OCI-LY3 (cell line): ENCODE measurements around the gene CD99L2.

Experiments used
- H2AFZ ChIP-seq: fragments of 200-600, 300-600 bp; shearing (Covaris generic); 2 replicates; pipeline ENCODE4 v1.6.0; 2014; ENCODE audit warnings: antibody characterized with exemption, low read depth, low read length
- H3K27ac ChIP-seq: fragments of 200-600, 300-600 bp; sonication (generic); 2 replicates; pipeline ENCODE4 v1.5.1; 2014; ENCODE audit warnings: mild to moderate bottlenecking, low read length, moderate library complexity, mixed read lengths
- H3K27me3 ChIP-seq: fragments of 200-600, 300-600 bp; sonication (generic); 2 replicates; pipeline ENCODE4 v1.6.1; 2014; ENCODE audit warnings: low read depth, low read length, mixed read lengths
- H3K36me3 ChIP-seq: fragments of 200-600, 300-600 bp; sonication (generic); replicated peaks from 2 replicates; pipeline ENCODE3; 2014; ENCODE audit warnings: low read depth, low read length, mixed read lengths
- H3K4me1 ChIP-seq: fragments of 300-600, 200-600 bp; sonication (generic); 2 replicates; pipeline ENCODE4 v1.6.1; 2014; ENCODE audit warnings: low read length, mixed read lengths
- H3K4me2 ChIP-seq: fragments of 200-600, 300-600 bp; sonication (generic); 2 replicates; pipeline ENCODE4 v1.6.1; 2014; ENCODE audit warnings: low read length, mixed read lengths
- H3K4me3 ChIP-seq: fragments of 300-600, 200-600 bp; sonication (generic); 2 replicates; pipeline ENCODE4 v1.5.1; 2014; ENCODE audit warnings: antibody characterized with exemption, mild to moderate bottlenecking, low read length, moderate library complexity
- H3K79me2 ChIP-seq: fragments of 300-600, 200-600 bp; shearing (Covaris generic); 2 replicates; pipeline ENCODE4 v1.6.1; 2014; ENCODE audit warnings: mild to moderate bottlenecking, low read length, mixed read lengths
- H3K9ac ChIP-seq: fragments of 300-600, 200-600 bp; shearing (Covaris generic); 2 replicates; pipeline ENCODE4 v1.6.0; 2014; ENCODE audit warnings: mild to moderate bottlenecking, low read length, moderate library complexity
- H3K9me3 ChIP-seq: fragments of 200-600, 300-600 bp; shearing (Covaris generic); 2 replicates; pipeline ENCODE4 v1.6.1; 2014; ENCODE audit warnings: low read length, mixed read lengths; ENCODE audit not compliant: insufficient read depth
- H4K20me1 ChIP-seq: fragments of 200-600, 300-600 bp; sonication (generic); 2 replicates; pipeline ENCODE4 v1.6.1; 2016; ENCODE audit warnings: low read length, mixed read lengths; ENCODE audit not compliant: insufficient read depth
- EZH2phosphoT487 ChIP-seq: fragments of 200-600 bp; shearing (Covaris generic); IDR thresholded peaks from 2 replicates; pipeline ENCODE4 v1.6.1; 2018; ENCODE audit warnings: antibody characterized with exemption, mixed run types, low read depth
- TF ChIP-seq, protein P1 (sequence below): fragments of 200-600, 300-600 bp; sonication (generic); IDR thresholded peaks from 2 replicates; pipeline ENCODE4 v1.5.1; 2014; ENCODE audit warnings: antibody characterized with exemption, low read length, low read depth

CD99L2 gene

DNA sequence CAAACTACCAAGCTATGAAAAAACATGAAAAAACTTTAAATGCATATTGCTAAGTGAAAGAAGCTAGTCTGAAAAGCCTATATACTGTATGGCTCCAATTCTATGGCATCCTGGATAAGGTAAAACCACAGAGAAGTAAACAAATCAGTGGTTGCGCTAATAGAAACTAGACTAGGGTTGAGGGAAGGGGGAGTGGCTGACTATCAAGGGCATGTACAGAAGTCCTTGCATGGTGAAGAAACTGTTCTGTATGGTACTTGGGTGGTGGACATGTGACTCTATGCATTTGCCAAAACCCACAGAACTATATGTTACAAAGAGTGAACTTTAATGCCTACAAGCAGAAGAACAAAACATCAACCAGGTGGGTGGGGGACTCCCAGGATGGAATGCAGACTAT is 108.4 kb downstream of the CD99L2 start:
- no peaks in the 10 kb centered on the region for H3K9me3 ChIP-seq
- H3K9ac ChIP-seq = no peak overlapping the region
- H3K36me3 ChIP-seq = no peaks in the 10 kb centered on the region
- H3K27me3 ChIP-seq = no peaks in the 10 kb centered on the region
- H3K4me1 ChIP-seq = no peaks in the 10 kb centered on the region
- H3K4me3 ChIP-seq = no peak overlapping the region
- H2AFZ ChIP-seq = no peak overlapping the region
- H4K20me1 ChIP-seq = no peaks in the 10 kb centered on the region
- no peaks in the 10 kb centered on the region for H3K79me2 ChIP-seq
- H3K27ac ChIP-seq = no peak overlapping the region
- no peak overlapping the region for H3K4me2 ChIP-seq
- TF ChIP-seq, protein P1, sequence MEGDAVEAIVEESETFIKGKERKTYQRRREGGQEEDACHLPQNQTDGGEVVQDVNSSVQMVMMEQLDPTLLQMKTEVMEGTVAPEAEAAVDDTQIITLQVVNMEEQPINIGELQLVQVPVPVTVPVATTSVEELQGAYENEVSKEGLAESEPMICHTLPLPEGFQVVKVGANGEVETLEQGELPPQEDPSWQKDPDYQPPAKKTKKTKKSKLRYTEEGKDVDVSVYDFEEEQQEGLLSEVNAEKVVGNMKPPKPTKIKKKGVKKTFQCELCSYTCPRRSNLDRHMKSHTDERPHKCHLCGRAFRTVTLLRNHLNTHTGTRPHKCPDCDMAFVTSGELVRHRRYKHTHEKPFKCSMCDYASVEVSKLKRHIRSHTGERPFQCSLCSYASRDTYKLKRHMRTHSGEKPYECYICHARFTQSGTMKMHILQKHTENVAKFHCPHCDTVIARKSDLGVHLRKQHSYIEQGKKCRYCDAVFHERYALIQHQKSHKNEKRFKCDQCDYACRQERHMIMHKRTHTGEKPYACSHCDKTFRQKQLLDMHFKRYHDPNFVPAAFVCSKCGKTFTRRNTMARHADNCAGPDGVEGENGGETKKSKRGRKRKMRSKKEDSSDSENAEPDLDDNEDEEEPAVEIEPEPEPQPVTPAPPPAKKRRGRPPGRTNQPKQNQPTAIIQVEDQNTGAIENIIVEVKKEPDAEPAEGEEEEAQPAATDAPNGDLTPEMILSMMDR = no peak
- no peak for TF ChIP-seq EZH2phosphoT487

- Histone ChIP-seq H3K4me2 (no peak overlapping the region), H2AFZ (no peak overlapping the region), H3K9me3 (no peaks in the 10 kb centered on the region), H3K36me3 (no peaks in the 10 kb centered on the region), H3K27ac (no peak overlapping the region), H3K4me3 (no peak overlapping the region), H3K27me3 (no peaks in the 10 kb centered on the region), H4K20me1 (no peaks in the 10 kb centered on the region), H3K79me2 (no peaks in the 10 kb centered on the region), H3K4me1 (peaks cover 7% of the 10 kb centered on the region), H3K9ac (no peak overlapping the region)
- no peak for TF ChIP-seq EZH2phosphoT487
- TF ChIP-seq, protein P1 = no peak
Measured at GRCh38 chrX:150781677-150782076, 116.8 kb downstream of the CD99L2 start.

DNA sequence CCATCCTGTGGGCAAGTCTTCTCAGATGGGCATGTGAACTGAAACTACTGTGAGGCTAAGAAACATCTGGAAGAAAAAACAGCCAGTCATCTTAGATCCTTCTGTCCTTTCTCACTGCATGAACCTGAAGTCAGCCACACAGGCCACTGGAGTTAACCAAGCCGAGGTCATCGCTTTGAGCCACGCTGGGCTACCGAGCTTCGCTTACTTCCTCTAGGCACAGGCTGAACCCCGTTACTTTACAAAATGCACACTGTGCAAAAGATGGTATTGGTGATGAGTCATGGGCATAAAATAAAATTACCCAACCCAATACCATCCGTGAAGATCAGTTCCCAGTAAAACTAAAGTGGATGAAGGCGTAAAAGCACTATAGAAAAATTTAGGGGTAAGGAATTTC is 119.1 kb downstream of the CD99L2 start:
- TF ChIP-seq, protein P1 = no peak
- TF ChIP-seq EZH2phosphoT487 = no peak

DNA sequence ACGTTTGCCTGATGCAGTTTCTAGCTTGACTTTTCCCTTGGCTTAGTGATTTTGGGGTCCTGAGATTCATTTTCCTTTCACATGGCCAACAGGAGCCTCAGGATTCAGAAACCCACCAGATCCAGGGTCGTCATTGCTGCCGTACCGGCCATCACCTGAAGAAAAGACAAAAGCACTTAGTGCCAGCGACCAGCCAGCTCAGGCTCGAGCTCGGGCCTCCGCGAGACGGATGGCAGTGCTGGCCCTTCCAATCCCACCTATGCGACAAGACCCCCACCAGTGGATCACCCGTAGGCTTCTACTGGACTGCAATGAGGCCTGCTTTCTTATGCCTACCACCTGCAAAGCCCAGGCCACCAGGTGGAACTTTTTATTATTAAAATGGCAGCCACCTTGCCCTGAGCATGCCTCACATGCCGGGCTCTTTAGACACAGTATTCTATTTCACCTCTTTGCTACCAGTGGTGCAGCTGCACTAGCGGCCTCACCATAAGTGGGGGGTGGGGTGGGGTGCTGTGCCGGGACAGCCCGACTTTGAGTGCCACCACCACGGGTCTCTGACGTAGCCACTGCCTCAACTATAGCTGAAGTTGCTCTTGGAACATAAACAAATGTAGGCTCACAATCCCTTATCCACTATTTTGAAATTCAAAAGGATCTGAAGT is 121.0 kb downstream of the CD99L2 start:
- TF ChIP-seq, protein P1 = no peak
- TF ChIP-seq EZH2phosphoT487 = no peak

More for the DNA sequence above, 119.1 kb downstream of the CD99L2 start:
- H3K9me3 ChIP-seq = no peaks in the 10 kb centered on the region
- H3K79me2 ChIP-seq = no peaks in the 10 kb centered on the region
- no peaks in the 10 kb centered on the region for H3K27me3 ChIP-seq
- no peak overlapping the region for H3K9ac ChIP-seq
- H3K4me2 ChIP-seq = no peak overlapping the region
- peaks cover 7% of the 10 kb centered on the region for H3K4me1 ChIP-seq
- no peak overlapping the region for H2AFZ ChIP-seq
- H3K27ac ChIP-seq = no peak overlapping the region
- H3K4me3 ChIP-seq = no peak overlapping the region
- H3K36me3 ChIP-seq = no peaks in the 10 kb centered on the region
- no peaks in the 10 kb centered on the region for H4K20me1 ChIP-seq

More for the DNA sequence above, 121.0 kb downstream of the CD99L2 start:
- Histone ChIP-seq H3K27ac (no peak overlapping the region), H3K27me3 (no peaks in the 10 kb centered on the region), H3K4me1 (peaks cover 7% of the 10 kb centered on the region), H3K9me3 (no peaks in the 10 kb centered on the region), H3K9ac (no peak overlapping the region), H3K4me3 (no peak overlapping the region), H2AFZ (no peak overlapping the region), H3K79me2 (no peaks in the 10 kb centered on the region), H4K20me1 (no peaks in the 10 kb centered on the region), H3K4me2 (no peak overlapping the region), H3K36me3 (no peaks in the 10 kb centered on the region)
